HEK293T (cell line): ENCODE data around the gene TIMMDC1.
"Not testable (repeated sequence)": the region's sequence is repeated elsewhere in the genome, so short reads cannot be mapped to it uniquely, and the experiment has no call there.

Source experiments
- BHLHE40 ChIP-seq: fragments of 450-650 bp; IDR thresholded peaks from 2 replicates; pipeline ENCODE4 v1.6.1; 2016; ENCODE audit warnings: mild to moderate bottlenecking, moderate library complexity, borderline replicate concordance
- CTBP1 ChIP-seq: fragments of 450-650 bp; IDR thresholded peaks from 2 replicates; pipeline ENCODE4 v1.6.1; 2016; ENCODE audit warnings: borderline replicate concordance
- ELF4 ChIP-seq: fragments of 450-650 bp; IDR thresholded peaks from 2 replicates; pipeline ENCODE4 v1.6.1; 2017; ENCODE audit warnings: antibody characterized with exemption
- HDGF ChIP-seq: fragments of 450-650 bp; IDR thresholded peaks from 2 replicates; pipeline ENCODE4 v1.6.1; 2017; ENCODE audit warnings: antibody characterized with exemption, borderline replicate concordance
- NFRKB ChIP-seq: fragments of 450-650 bp; IDR thresholded peaks from 2 replicates; pipeline ENCODE4 v1.6.1; 2016; ENCODE audit warnings: mild to moderate bottlenecking, moderate library complexity
- SP1 ChIP-seq: fragments of 450-650 bp; IDR thresholded peaks from 2 replicates; pipeline ENCODE4 v1.6.1; 2017
- ZNF384 ChIP-seq: fragments of 450-650 bp; IDR thresholded peaks from 2 replicates; pipeline ENCODE4 v1.6.1; 2016

- TF ChIP-seq ELF4, NFRKB, ZNF384, BHLHE40, HDGF, CTBP1, SP1: not testable (repeated sequence)
These were observed 65.0 kb downstream of the TIMMDC1 start for GRCh38 chr3:119563334-119563733.
